Activated CD4-positive, alpha-beta T cell treated with anti-CD3 and anti-CD28 coated beads for 1 hour (primary cell): Measurements from ENCODE around the gene GPATCH8.
"Not testable (repeated sequence)": the region's sequence is repeated elsewhere in the genome, so short reads cannot be mapped to it uniquely, and the experiment has no call there.

Experiments used
- DNase-seq: peaks from one replicate; pipeline ENCODE4 v3.0.0-alpha.2; 2020

The GPATCH8 gene

GRCh38 chr17:44527102-44527501, 23.9 kb upstream of the GPATCH8 start:
- DNase-seq: no peak

- no peak for DNase-seq
Measured at GRCh38 chr17:44523672-44523972, 20.4 kb upstream of the GPATCH8 start.

DNA sequence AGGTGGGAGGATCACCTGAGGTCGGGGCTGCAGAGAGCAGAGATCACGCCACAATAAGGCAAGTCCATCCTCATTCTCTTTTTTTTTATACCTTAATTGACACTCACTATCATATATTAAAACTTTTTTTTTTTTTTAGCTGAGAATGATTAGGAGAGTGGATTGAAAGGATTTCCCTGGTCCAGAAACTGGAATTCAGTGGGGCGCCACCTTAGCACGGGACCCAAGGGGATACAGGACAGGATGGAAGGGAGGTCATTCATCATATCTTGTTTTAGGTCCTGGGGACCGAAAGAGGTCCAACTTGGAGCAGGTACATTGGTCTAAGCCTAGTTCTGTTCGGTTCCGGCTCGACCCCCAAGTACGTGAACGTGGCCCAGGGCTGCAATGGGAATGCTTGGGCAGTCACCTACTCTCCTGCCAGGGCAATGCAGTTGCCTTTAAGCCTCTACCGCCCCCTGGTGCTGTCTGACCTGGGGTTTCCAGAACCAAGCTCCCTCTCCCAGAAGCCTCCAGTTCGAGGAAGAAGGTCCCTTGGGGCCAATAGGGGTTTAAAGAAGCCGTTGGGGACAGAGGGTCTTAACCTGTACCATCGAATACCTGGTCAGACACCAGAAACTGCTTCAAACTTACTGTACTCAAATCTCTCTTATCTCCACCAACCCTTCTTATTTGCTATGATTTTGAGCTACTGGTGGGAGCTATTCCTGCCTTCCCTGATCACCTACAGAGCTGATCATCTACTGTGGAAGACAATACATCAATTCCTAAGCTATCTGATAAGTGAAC, 19.9 kb upstream of the GPATCH8 start:
- DNase-seq: peak; percentile 23

DNA sequence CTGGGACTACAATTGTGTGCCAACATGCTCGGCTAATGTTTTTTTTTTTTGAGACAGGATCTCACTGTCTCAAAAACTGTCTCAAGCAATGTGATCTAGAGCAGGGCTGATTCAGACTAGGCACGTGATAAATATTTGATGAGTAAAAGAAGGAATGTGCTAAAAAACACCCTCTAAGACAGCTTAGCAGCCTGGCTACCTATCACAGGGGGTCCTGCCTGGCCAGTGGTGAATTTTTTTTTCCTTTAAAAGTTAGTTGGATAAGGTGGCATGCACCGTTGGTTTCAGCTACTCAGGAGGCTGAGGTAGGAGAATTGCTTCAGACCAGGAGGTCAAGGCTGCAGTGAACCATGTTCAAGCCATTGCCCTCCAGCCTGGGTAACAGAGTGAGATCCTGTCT, 14.8 kb upstream of the GPATCH8 start:
- DNase-seq: no peak

DNA sequence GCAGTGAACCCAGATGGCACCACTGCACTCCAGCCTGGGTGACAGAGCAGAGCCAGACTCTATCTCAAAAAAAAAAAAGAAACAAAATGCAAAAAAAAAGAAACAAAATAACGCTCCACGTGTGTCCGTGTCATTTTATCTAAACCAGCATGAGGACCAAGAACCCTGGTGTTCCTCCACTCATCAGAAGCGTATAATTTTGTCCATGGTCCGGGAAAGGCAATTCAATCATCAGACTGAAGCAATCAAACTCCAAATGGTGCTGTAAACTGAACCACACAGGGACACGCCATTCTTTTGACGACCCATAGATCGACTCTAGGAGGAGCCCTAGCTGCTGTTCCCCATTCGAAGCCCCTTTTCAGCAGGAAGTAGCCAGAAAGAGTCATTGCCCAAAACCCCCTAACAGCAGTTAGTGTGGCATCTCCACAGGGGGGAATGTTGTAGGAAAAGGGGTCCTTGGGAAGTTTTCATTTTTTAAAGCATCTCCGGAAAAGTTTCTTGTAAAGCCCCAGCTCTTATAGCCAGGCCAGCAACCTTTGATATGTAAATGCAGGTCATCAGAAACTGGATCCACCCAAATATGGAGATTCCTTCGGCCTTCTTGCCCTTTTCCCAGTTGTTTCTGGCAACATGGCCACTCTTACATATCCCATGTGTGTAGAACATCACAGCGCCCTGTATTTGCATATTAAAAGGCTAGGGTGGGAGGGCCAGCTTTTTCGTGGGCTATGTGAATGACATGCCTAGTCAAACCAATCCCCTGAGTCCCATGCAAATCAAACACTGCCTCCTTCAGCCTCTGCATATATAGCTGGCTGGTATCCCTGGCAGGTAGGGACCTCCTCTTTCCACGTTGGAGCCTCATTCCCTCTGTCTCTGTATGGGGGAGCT, 8.3 kb upstream of the GPATCH8 start:
- DNase-seq: not testable (repeated sequence)

DNA sequence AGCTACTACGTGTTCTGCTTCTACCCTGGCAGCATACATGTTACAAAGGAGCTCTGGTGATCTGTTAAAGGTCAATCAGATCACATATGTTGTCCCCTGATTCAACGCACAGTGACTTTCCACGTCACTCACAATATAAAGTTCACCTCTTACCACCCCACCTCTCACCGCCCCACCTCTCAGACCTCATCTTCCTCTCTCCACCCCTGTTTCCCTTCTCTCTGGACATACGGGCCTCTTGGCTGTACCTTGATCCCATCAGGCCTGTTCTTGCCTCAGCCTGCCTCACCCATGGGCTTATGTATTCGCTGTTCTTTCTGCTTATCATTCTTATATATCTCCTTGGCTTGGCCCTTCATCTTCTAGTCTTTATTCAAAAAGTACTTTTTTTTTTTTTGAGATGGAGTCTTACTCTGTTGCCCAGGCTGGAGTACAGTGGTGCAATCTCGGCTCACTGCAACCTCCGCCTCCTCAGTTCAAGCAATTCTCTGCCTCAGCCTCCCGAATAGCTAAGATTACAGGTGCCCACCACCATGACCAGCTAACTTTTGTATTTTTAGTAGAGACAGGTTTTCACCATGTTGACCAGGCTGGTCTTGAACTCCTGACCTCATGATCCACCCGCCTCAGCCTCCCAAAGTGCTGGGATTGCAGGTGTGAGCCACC, 3.9 kb upstream of the GPATCH8 start:
- not testable (repeated sequence) for DNase-seq

GRCh38 chr17:44502598-44503146, 534 bp downstream of the GPATCH8 start:
- DNase-seq: no peak

GRCh38 chr17:44501866-44502375, 1.3 kb downstream of the GPATCH8 start:
- no peak for DNase-seq

GRCh38 chr17:44499722-44500121, 3.5 kb downstream of the GPATCH8 start:
- no peak for DNase-seq

- DNase-seq: no peak
Measured at GRCh38 chr17:44496815-44497214, 6.4 kb downstream of the GPATCH8 start.

- no peak for DNase-seq
Measured at GRCh38 chr17:44493339-44493738, 9.9 kb downstream of the GPATCH8 start.

DNA sequence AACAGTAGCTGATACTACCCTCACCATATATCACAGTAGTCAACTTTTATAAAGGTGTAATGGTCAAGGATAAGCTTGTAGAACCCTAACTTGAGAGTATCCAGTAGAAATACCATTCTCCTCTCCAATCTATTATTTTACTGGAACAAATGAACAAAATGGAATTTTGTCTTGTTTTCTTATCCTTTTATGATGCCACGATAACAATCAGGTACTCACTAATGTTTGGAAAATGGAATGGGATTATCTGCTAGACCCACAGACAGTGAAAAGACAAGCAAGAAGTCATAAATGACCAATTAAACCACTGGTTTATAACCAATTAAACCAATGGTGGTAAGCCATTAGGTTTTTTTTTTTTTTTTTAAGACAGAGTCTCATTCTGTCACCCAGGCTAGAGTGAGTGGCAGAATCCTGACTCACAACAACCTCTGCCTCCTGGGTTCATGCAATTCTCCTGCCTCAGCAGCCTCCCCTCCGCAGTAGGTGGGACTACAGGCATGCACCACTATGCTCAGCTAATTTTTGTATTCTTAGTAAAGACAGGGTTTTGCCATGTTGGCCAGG, 10.4 kb downstream of the GPATCH8 start:
- no peak for DNase-seq

DNA sequence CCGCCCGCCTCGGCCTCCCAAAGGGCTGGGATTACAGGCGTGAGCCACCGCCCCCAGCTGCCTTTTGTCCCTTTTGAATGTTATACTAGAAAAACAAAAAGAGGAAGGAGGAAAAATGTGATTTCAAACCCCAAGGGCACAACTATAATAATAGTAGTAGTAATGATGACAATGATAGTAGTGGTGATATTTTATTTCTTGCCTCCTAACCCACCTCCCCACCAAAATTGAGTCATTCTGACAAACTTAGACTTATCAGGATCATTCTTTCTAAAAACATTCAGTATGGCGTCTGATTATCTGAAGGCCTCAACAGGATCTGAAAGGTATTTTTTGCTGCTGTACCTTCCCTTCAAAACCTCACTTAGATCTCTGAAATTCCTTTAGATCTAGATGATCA, 13.6 kb downstream of the GPATCH8 start:
- DNase-seq: no peak

GRCh38 chr17:44487170-44487569, 16.0 kb downstream of the GPATCH8 start:
- no peak for DNase-seq

- no peak for DNase-seq
Measured at GRCh38 chr17:44473367-44473766, 29.8 kb downstream of the GPATCH8 start.

DNA sequence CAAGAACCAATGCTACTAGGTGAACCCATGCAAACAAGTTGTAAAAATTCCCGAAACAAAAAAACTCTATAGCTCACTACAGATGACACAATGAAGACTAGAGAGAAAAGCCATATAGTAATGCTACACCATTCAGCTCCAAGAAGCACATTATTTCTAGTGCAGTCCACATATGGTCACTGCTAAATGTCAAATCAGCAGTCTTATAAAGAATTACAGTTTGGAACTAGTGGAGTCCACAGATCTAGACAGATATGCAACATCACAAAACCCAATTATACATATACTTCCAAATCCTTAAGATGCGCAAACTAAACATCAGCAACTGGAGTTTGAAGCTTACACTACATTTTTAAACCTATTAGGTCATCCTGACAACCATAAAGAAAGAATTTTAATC, 33.5 kb downstream of the GPATCH8 start:
- DNase-seq: no peak

GRCh38 chr17:44467108-44467507, 36.1 kb downstream of the GPATCH8 start:
- no peak for DNase-seq

DNA sequence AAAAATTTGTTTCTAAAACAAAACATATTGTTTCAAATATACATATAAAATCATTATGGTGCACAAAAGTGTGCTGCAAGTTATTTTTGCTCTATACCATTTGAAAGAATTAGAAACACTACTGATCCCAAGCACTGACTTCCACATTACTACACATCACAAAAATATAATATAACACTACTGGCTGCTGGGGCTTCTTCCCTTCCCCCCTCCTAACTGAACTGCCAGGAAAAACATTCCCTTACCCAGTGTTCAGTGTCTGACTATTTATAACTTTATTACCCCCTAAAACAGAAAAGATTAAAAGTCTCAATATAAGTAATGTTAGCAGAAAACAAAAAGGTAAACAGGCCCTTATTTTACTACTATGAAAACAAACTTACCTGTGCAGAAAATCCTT, 36.9 kb downstream of the GPATCH8 start:
- no peak for DNase-seq

GRCh38 chr17:44465897-44466296, 37.3 kb downstream of the GPATCH8 start:
- no peak for DNase-seq

DNA sequence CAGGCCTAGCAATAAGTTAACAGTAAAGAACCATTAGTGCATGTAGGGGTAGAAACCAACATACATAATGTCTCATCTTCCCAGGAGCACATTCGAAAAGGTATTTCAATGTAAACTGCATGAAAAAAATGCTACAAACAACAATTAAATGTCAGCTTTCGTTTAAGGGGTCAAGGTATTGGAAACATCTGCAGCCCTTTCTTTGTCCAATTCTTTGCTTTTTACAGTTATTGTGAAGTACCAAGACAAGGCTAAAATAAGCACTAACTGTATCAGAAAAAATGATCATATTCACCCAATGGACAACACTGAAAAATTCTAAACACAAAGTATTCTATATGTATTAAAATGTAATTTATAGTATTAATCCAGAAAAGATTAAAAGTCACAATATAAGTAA, 37.9 kb downstream of the GPATCH8 start:
- no peak for DNase-seq

DNA sequence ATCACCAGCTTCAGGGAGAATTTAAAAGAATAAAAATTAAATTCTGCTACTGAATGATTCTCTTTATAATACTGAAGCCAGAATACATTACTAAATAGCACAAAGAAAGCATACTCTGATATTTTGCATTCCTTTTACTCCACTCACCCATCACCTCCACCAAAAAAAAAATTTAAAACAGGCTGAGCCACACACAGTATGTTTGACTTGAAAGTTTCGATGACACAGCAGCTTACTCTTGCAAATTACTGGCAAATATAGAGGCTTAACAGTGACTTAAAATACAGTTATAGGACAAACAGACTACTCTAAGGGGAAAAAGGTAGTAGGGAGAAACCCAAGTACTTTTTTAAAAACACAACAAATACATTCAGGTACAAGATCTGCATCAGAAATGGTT, 39.2 kb downstream of the GPATCH8 start:
- DNase-seq: no peak

DNA sequence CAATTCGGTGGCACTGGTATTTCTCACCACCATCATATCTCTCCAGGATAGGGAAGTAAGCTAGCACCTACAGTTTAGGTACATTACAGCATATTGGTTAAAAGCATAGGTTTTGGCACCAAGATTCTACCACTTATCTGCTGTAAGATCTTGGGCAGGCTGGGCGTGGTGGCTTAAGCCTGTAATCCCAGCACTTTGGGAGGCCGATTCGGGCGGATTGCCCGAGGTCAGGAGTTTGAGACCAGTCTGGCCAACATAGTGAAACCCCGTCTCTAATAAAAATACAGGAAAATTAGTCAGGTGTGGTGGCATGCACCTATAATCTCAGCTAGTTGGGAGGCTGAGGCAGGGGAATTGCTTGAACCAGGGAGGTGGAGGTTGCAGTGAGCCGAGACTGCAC, 51.4 kb downstream of the GPATCH8 start:
- no peak for DNase-seq
